Adrenal gland (tissue), 12 donors: ENCODE data around the gene PLK1. TPM values are rescaled to one million over a fixed set of nuclear protein-coding genes. Genes with fewer than 3 reads are reported as not detected.

Source experiments
- DNase-seq, 7 donors: peaks; one replicate each; pipeline ENCODE4 v3.0.0-alpha.2; 2019 to 2020
- H3K27ac ChIP-seq, 5 donors: fragments of 200-600 bp; sonication (generic) in 4 of 5; 1 replicate in 3 of 5; 2 replicates in 2 of 5; pipeline versions ENCODE4 v1.5.1 to v1.8.0; 2016 to 2020; ENCODE audit warnings: mild to moderate bottlenecking in 1 of 5
- H3K27me3 ChIP-seq: fragments of 200-600 bp; 2 replicates; pipeline ENCODE4 v1.8.0; 2021
- H3K36me3 ChIP-seq, 2 donors: fragments of 200-600 bp; replicated peaks in 1 of 2; 1 replicate in 1 of 2; 2 replicates in 1 of 2; pipeline versions ENCODE4 v1.5.1 to v1.8.0; 2018 to 2022
- H3K4me1 ChIP-seq, 2 donors: fragments of 200-600 bp; replicated peaks in 1 of 2; 1 replicate in 1 of 2; 2 replicates in 1 of 2; pipeline versions ENCODE4 v1.5.1 to v1.8.0; 2018 to 2021
- H3K4me3 ChIP-seq, 4 donors: fragments of 200-600 bp; sonication (generic) in 3 of 4; one replicate each; pipeline ENCODE4 v1.5.1; 2016 to 2018
- H3K9me3 ChIP-seq, 3 donors: fragments of 200-600 bp; sonication (generic) in 1 of 3; replicated peaks in 1 of 3; 1 replicate in 2 of 3; 2 replicates in 1 of 3; pipeline versions ENCODE4 v1.5.1 to v1.8.0; 2016 to 2021
- CTCF ChIP-seq, 6 experiments: fragments of 450-650 bp in 4 of 6; fragments of 200-600 bp in 2 of 6; sonication (generic) in 1 of 6; IDR thresholded peaks; 1 replicate in 5 of 6; 2 replicates in 1 of 6; pipeline versions ENCODE4 v1.5.1 to v1.8.0; 2016 to 2021; ENCODE audit warnings: antibody characterized with exemption in 6 of 6, mild to moderate bottlenecking in 2 of 6, moderate library complexity in 1 of 6
- POLR2A ChIP-seq, 2 donors: fragments of 450-650 bp; IDR thresholded peaks; one replicate each; pipeline ENCODE4 v1.6.1; 2017; ENCODE audit warnings: antibody characterized with exemption in 2 of 2, mild to moderate bottlenecking in 2 of 2, moderate library complexity in 1 of 2
- WGBS, 4 donors: extraction: QIAGEN DNeasy Blood & Tissue Kit in 2 of 4; methylation state at CpG; one replicate each; pipeline versions ENCODE4 v1.1.5 to v1.1.7; 2013 to 2017; 5-methylcytosine and 5-hydroxymethylcytosine counted together
- intact Hi-C, 2 donors: fragments of 100-400 bp; cut with DNase I; formaldehyde crosslinking; loops; one replicate each; pipeline versions ENCODE4 v1.14.1 to v1.15.0; 2022 to 2023
- polyA plus RNA-seq, 3 donors: library from polyadenylated mRNA; stranded (reverse); fragments of 200-250 nt in 2 of 3; fragments of 350-450 nt in 1 of 3; fragmentation: Illumina TruSeq in 1 of 3; extraction: RNeasy Lipid Tissue Mini Kit (QIAGEN cat#74804) in 1 of 3; gene quantifications; one replicate each; pipeline ENCODE4 v1.2.3, GENCODE V29; 2013 to 2014
- total RNA-seq, 9 donors: library from RNA; depleted of rRNA in 4 of 9; stranded (reverse); fragments of >200 nt in 4 of 9; fragments of 120-200 nt in 1 of 9; fragmentation: NEBNext Ultra II Directional in 1 of 9; extraction: Animal tissue kit (Norgen Biotek cat#: 25700) in 1 of 9; gene quantifications; one replicate each; pipeline versions ENCODE4 v1.1.0 to v1.2.4, GENCODE V29; 2013 to 2023
- donor health status: healthy with polysubstance abuse.
- donor health status: Bipolar disorder and iron deficiency.
- donor health status: DM: yes; HTN: yes; CAD: no.
- donor health status: DM: no; HTN: no; CAD: no.
- donor health status: DM: no; HTN: no; CAD: no.
- donor health status: DM: yes; HTN: yes; CAD: no.

Gene PLK1
- total and polyA plus RNA-seq, 12 donors: 0.18 to 4.8 (median 2.7) TPM

- WGBS, 4 donors: 92 to 97% (median 94%) methylated on average over 2 of the region's 2 CpGs
- H3K4me1 ChIP-seq: peaks cover 0 to 3% of the 10 kb centered on the region in 2 donors
These were observed 21.4 kb downstream of the PLK1 start for GRCh38 chr16:23700093-23700492.

GRCh38 chr16:23700509-23700908 lies 21.8 kb downstream of the PLK1 start:
- Histone ChIP-seq H3K9me3 (no peaks in the 10 kb centered on the region), H3K27ac (no peak overlapping the region), H3K4me1 (no peaks in the 10 kb centered on the region), H3K4me3 (no peak overlapping the region), H3K36me3 (no peaks in the 10 kb centered on the region), H3K27me3 (no peaks in the 10 kb centered on the region)
- no peak for DNase-seq
- intact Hi-C loops: no loop called here
- 38 to 68% (median 52%) methylated on average over 4 to 8 of the region's 8 CpGs for WGBS, 4 donors
- TF ChIP-seq CTCF (IDR thresholded peaks at IDR 0.05) (no peak), POLR2A (IDR thresholded peaks at IDR 0.05) (no peak)

More at GRCh38 chr16:23700093-23700492, 21.4 kb downstream of the PLK1 start:
- no peak overlapping the region for H3K4me3 ChIP-seq
- intact Hi-C loops: no loop called here
- H3K27me3 ChIP-seq: no peaks in the 10 kb centered on the region
- TF ChIP-seq CTCF (IDR thresholded peaks at IDR 0.05) (no peak), POLR2A (IDR thresholded peaks at IDR 0.05) (no peak)
- H3K9me3 ChIP-seq: no peaks in the 10 kb centered on the region
- no peak overlapping the region for H3K27ac ChIP-seq
- DNase-seq: no peak
- no peaks in the 10 kb centered on the region for H3K36me3 ChIP-seq

GRCh38 chr16:23701045-23701444 lies 22.4 kb downstream of the PLK1 start:
- TF ChIP-seq POLR2A (IDR thresholded peaks at IDR 0.05): no peak
- TF ChIP-seq CTCF (IDR thresholded peaks at IDR 0.05): no peak
- Histone ChIP-seq H3K4me1 (no peaks in the 10 kb centered on the region), H3K9me3 (no peaks in the 10 kb centered on the region), H3K4me3 (no peak overlapping the region), H3K27ac (no peak overlapping the region), H3K27me3 (no peaks in the 10 kb centered on the region), H3K36me3 (no peaks in the 10 kb centered on the region)
- 61 to 72% (median 65%) methylated on average over 8 of the region's 8 CpGs for WGBS, 4 donors
- intact Hi-C loops: no loop called here
- no peak for DNase-seq

GRCh38 chr16:23702951-23703350 lies 24.3 kb downstream of the PLK1 start:
- 71 to 85% (median 74%) methylated on average over 2 of the region's 2 CpGs for WGBS, 4 donors
- H3K27ac ChIP-seq: no peak overlapping the region
- TF ChIP-seq POLR2A (IDR thresholded peaks at IDR 0.05) (no peak), CTCF (IDR thresholded peaks at IDR 0.05) (no peak)
- H3K36me3 ChIP-seq: no peaks in the 10 kb centered on the region
- H3K4me1 ChIP-seq: no peaks in the 10 kb centered on the region
- intact Hi-C loops: no loop called here
- no peaks in the 10 kb centered on the region for H3K27me3 ChIP-seq
- H3K9me3 ChIP-seq: no peaks in the 10 kb centered on the region
- no peak for DNase-seq
- no peak overlapping the region for H3K4me3 ChIP-seq
